ENCODE data around the gene LMO7. TPM values are rescaled to one million over a fixed set of nuclear protein-coding genes. Genes with fewer than 3 reads are reported as not detected.

LMO7 gene
- total and polyA plus RNA-seq, 8 donors: 17.1 to 214 (median 72.4) TPM

DNA sequence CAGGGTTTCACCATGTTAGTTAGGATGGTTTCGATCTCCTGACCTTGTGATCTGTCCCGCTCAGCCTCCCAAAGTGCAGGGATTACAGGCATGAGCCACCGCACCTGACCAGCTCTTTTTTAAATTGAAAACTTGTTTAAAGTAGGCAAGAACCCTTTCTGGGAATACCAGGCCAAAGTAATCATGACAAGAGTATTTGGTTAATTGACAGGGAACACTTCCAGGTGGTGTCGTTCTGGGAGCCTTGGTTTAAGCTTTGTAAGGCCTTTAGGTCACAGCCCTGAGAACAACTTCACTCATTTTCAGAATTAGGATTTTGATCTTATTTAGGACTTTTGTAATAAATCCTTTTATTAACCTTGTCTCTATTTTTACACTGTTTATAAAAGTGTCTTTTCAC lies 115.2 kb downstream of the LMO7 start:
- H3K27ac ChIP-seq: no peak overlapping the region
- TF ChIP-seq EP300 (IDR thresholded peaks at IDR 0.05): no peak
- TF ChIP-seq POLR2AphosphoS5 (IDR thresholded peaks at IDR 0.05): no peak
- TF ChIP-seq, protein P1, sequence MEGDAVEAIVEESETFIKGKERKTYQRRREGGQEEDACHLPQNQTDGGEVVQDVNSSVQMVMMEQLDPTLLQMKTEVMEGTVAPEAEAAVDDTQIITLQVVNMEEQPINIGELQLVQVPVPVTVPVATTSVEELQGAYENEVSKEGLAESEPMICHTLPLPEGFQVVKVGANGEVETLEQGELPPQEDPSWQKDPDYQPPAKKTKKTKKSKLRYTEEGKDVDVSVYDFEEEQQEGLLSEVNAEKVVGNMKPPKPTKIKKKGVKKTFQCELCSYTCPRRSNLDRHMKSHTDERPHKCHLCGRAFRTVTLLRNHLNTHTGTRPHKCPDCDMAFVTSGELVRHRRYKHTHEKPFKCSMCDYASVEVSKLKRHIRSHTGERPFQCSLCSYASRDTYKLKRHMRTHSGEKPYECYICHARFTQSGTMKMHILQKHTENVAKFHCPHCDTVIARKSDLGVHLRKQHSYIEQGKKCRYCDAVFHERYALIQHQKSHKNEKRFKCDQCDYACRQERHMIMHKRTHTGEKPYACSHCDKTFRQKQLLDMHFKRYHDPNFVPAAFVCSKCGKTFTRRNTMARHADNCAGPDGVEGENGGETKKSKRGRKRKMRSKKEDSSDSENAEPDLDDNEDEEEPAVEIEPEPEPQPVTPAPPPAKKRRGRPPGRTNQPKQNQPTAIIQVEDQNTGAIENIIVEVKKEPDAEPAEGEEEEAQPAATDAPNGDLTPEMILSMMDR (IDR thresholded peaks at IDR 0.05): no peak
- no peak for TF ChIP-seq POLR2A (IDR thresholded peaks at IDR 0.05)
- H3K4me3 ChIP-seq: no peak overlapping the region
- intact Hi-C loops (cut with DNase I; ENCODE audit: low total_unique reads): no loop called here
- H3K36me3 ChIP-seq: no peaks in the 10 kb centered on the region
- H3K27me3 ChIP-seq: no peaks in the 10 kb centered on the region
- H3K4me1 ChIP-seq: no peaks in the 10 kb centered on the region
- no peak for DNase-seq
- H3K9me3 ChIP-seq: peaks cover 0 to 6% (median 0%) of the 10 kb centered on the region in 4 donors
- WGBS, 5 donors: 67 to 78% (median 72%) methylated on average over 4 of the region's 4 CpGs

DNA sequence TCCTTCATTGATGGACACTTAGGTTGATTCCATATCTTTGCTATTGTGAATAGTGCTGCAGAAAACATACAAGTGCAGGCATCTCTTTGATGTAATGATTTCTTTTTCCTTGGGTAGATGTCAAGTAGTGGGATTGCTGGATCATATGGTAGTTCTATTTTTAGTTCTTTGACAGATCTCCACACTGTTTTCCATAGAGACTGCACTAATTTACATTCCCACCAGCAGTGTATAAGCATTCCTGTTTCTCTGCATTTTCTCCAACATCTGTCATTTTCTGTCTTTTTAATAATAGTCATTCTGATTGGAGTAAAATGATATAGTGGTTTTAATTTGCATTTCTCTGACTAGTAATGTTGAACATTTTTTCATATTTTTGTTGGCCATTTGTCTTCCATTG lies 116.7 kb downstream of the LMO7 start:
- TF ChIP-seq, protein P1 (IDR thresholded peaks at IDR 0.05): no peak
- no peak for TF ChIP-seq POLR2AphosphoS5 (IDR thresholded peaks at IDR 0.05)
- no peak for TF ChIP-seq POLR2A (IDR thresholded peaks at IDR 0.05)
- no peak for TF ChIP-seq EP300 (IDR thresholded peaks at IDR 0.05)
- Histone ChIP-seq H3K27me3 (no peaks in the 10 kb centered on the region), H3K36me3 (no peaks in the 10 kb centered on the region), H3K4me3 (no peak overlapping the region), H3K9me3 (peaks cover 0 to 6% (median 0%) of the 10 kb centered on the region in 4 donors), H3K4me1 (no peaks in the 10 kb centered on the region), H3K27ac (no peak overlapping the region)
- DNase-seq: no peak
- intact Hi-C loops (cut with DNase I; ENCODE audit: low total_unique reads): no loop called here

DNA sequence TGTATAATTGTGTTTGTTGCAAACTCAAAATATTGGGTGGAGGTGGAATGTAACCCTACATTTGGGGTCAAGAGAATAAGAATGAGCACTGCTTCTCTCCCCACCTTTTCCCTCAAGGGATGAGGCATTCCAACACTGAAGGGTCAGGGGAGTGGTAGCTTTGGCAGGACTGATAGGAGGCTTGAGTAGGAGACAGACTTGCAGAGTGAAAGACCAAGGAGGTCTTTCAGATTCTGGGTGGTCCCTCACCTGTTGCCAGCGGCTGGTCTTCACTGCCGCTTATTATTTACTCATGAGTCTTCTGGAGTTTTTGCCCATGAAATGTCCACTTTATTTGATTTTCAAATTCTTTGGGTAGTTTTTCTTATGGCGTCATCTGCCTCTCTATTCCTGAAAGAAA lies 118.8 kb downstream of the LMO7 start:
- WGBS, 5 donors: 96 to 99% (median 97%) methylated on average over 3 of the region's 3 CpGs

DNA sequence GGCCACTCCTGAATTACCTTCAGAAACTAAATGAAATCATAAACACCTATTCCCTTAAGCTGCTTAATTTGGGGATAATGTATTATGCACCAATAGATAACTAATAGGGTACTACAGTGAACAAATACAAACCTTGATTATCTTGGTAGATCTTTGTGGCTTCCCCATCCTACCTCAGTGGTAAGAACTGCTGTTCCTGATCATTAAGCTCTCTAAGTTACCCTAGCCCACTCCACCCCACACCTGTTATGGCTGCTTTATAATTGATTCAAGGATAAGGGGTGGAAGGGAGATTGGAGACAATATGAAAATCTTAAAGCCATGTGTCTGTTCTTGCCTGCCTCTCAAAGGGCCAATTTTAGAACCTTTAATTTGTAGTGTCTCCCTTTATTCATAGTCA lies 121.2 kb downstream of the LMO7 start:
- Histone ChIP-seq H3K27me3 (no peaks in the 10 kb centered on the region), H3K4me3 (no peak overlapping the region), H3K9me3 (peaks cover 0 to 6% (median 0%) of the 10 kb centered on the region in 4 donors), H3K36me3 (no peaks in the 10 kb centered on the region), H3K4me1 (peaks cover 0 to 12% (median 5%) of the 10 kb centered on the region in 4 donors), H3K27ac (no peak overlapping the region)
- intact Hi-C loops (cut with DNase I; ENCODE audit: low total_unique reads): no loop called here
- no peak for DNase-seq
- no peak for TF ChIP-seq EP300 (IDR thresholded peaks at IDR 0.05)
- TF ChIP-seq POLR2A (IDR thresholded peaks at IDR 0.05): no peak
- TF ChIP-seq POLR2AphosphoS5 (IDR thresholded peaks at IDR 0.05): no peak
- TF ChIP-seq, protein P1 (IDR thresholded peaks at IDR 0.05): no peak

More for the DNA sequence above, 118.8 kb downstream of the LMO7 start:
- H3K36me3 ChIP-seq: no peaks in the 10 kb centered on the region
- peaks cover 0 to 5% (median under 1%) of the 10 kb centered on the region in 4 donors for H3K4me1 ChIP-seq
- TF ChIP-seq EP300 (IDR thresholded peaks at IDR 0.05): no peak
- TF ChIP-seq POLR2A (IDR thresholded peaks at IDR 0.05): no peak
- TF ChIP-seq POLR2AphosphoS5 (IDR thresholded peaks at IDR 0.05): no peak
- TF ChIP-seq, protein P1 (IDR thresholded peaks at IDR 0.05): no peak
- DNase-seq: no peak
- no peaks in the 10 kb centered on the region for H3K27me3 ChIP-seq
- H3K4me3 ChIP-seq: no peak overlapping the region
- intact Hi-C loops (cut with DNase I; ENCODE audit: low total_unique reads): no loop called here
- H3K9me3 ChIP-seq: peaks cover 0 to 6% (median 0%) of the 10 kb centered on the region in 4 donors
- H3K27ac ChIP-seq: no peak overlapping the region

Measured in stomach (tissue), 9 donors.